ENCODE data around the gene SMAD2. TPM values are rescaled to one million over a fixed set of nuclear protein-coding genes. Genes with fewer than 3 reads are reported as not detected.

Gene SMAD2
- total and polyA plus RNA-seq, 4 donors = 11.8 to 31.3 (median 22.8) TPM

DNA sequence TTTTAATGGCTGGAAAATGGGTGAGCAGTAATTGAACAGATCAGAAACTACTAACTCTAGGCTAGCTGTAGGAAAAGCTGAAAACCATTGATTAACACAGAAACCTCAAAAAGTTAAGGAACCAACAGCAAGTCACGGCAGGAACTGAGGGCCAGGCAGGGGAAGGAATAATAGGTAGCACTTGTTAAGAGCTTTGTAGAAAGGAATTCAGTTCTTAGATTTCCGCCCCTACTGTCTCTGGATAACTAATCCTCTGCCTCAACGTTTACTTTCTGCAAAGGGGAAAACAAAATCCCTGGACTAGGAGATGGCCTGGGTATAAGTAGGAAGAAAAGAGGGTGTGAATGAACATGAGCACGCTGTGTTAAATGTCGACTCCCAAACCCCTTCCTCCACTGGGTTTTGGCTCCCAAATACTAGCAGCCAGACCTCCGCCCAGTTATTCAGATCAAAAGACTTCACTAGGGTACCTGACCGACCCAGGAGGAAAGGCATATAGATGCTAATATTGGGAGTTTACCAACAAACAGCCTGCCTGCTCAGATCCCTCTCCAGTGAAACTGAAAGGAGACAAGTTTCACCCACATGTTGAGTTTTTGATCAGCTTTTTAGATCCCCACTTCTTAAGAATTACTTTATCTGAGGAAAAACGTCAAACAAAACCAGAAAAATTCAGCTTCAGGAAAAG, 12.4 kb downstream of the SMAD2 start:
- Histone ChIP-seq H3K36me3 (ENCODE audit: control insufficient read depth in 4 of 4, insufficient read depth in 3 of 4, low read depth in 1 of 4, low read length in 3 of 4) (no peaks in the 10 kb centered on the region), H3K4me3 (ENCODE audit: low read depth in 1 of 3, low read length in 3 of 3) (no peak overlapping the region), H3K27ac (ENCODE audit: low read depth in 1 of 2, low read length in 2 of 2) (no peak overlapping the region), H3K4me1 (ENCODE audit: control insufficient read depth in 4 of 4, insufficient read depth in 4 of 4, low read length in 3 of 4) (peaks cover 2 to 9% (median 4%) of the 10 kb centered on the region in 4 donors), H3K27me3 (ENCODE audit: control insufficient read depth in 4 of 4, insufficient read depth in 4 of 4, low read length in 3 of 4) (no peaks in the 10 kb centered on the region), H3K9ac (ENCODE audit: low read depth in 1 of 2, low read length in 2 of 2) (no peak overlapping the region), H3K9me3 (ENCODE audit: control insufficient read depth in 4 of 4, low read length in 3 of 4) (no peaks in the 10 kb centered on the region)
- no peak for DNase-seq (ENCODE audit: low spot score)
- WGBS = 80% methylated on average over 8 of the region's 8 CpGs
- TF ChIP-seq RXRA (IDR thresholded peaks at IDR 0.05) = no peak
- TF ChIP-seq EGR1 (IDR thresholded peaks at IDR 0.05; ENCODE audit: low read depth in 2 of 2) = no peak
- TF ChIP-seq, protein P1, sequence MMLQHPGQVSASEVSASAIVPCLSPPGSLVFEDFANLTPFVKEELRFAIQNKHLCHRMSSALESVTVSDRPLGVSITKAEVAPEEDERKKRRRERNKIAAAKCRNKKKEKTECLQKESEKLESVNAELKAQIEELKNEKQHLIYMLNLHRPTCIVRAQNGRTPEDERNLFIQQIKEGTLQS (IDR thresholded peaks at IDR 0.05) = no peak
- no peak for TF ChIP-seq HNF4G (IDR thresholded peaks at IDR 0.05)
- TF ChIP-seq, protein P2, sequence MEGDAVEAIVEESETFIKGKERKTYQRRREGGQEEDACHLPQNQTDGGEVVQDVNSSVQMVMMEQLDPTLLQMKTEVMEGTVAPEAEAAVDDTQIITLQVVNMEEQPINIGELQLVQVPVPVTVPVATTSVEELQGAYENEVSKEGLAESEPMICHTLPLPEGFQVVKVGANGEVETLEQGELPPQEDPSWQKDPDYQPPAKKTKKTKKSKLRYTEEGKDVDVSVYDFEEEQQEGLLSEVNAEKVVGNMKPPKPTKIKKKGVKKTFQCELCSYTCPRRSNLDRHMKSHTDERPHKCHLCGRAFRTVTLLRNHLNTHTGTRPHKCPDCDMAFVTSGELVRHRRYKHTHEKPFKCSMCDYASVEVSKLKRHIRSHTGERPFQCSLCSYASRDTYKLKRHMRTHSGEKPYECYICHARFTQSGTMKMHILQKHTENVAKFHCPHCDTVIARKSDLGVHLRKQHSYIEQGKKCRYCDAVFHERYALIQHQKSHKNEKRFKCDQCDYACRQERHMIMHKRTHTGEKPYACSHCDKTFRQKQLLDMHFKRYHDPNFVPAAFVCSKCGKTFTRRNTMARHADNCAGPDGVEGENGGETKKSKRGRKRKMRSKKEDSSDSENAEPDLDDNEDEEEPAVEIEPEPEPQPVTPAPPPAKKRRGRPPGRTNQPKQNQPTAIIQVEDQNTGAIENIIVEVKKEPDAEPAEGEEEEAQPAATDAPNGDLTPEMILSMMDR (IDR thresholded peaks at IDR 0.05; ENCODE audit: low read depth, low read length, missing input control) = no peak
- TF ChIP-seq RAD21 (IDR thresholded peaks at IDR 0.05) = no peak
- TF ChIP-seq GABPA (IDR thresholded peaks at IDR 0.05 in 1 of 2, conservative IDR thresholded peaks at IDR 0.05 in 1 of 2) = no peak
- no peak for TF ChIP-seq NR2F2 (IDR thresholded peaks at IDR 0.05)
- TF ChIP-seq YY1 (IDR thresholded peaks at IDR 0.05) = no peak

DNA sequence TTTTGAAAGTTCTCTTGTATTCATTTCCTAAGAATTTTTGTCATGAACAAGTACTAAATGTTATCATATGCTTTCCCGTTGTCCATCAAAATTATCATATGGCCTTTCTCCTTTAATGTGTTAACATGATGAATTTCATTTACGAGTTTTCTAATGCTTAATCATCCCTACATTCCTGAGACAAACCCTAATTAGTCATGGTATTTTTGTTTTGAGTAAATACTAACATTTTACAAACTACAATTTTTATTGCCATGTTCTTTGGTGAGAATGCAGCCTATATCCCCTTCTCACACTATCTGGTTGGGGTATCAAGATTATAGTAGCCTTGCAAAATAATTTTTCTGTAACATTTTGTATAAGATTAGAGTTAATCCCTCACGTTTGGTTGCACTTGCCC, 14.5 kb downstream of the SMAD2 start:
- no peak overlapping the region for H3K9ac ChIP-seq (ENCODE audit: low read depth in 1 of 2, low read length in 2 of 2)
- peaks cover 9 to 23% (median 16%) of the 10 kb centered on the region in 4 donors for H3K4me1 ChIP-seq (ENCODE audit: control insufficient read depth in 4 of 4, insufficient read depth in 4 of 4, low read length in 3 of 4)
- H3K9me3 ChIP-seq (ENCODE audit: control insufficient read depth in 4 of 4, low read length in 3 of 4) = no peaks in the 10 kb centered on the region
- no peak overlapping the region for H3K4me3 ChIP-seq (ENCODE audit: low read depth in 1 of 3, low read length in 3 of 3)
- WGBS = 87% methylated on average over 3 of the region's 3 CpGs
- no peak overlapping the region for H3K27ac ChIP-seq (ENCODE audit: low read depth in 1 of 2, low read length in 2 of 2)
- TF ChIP-seq GABPA (IDR thresholded peaks at IDR 0.05 in 1 of 2, conservative IDR thresholded peaks at IDR 0.05 in 1 of 2) = no peak
- no peak for TF ChIP-seq FOXA2 (IDR thresholded peaks at IDR 0.05)
- no peak for TF ChIP-seq FOXA1 (IDR thresholded peaks at IDR 0.05)
- no peaks in the 10 kb centered on the region for H3K27me3 ChIP-seq (ENCODE audit: control insufficient read depth in 4 of 4, insufficient read depth in 4 of 4, low read length in 3 of 4)
- H3K36me3 ChIP-seq (ENCODE audit: control insufficient read depth in 4 of 4, insufficient read depth in 3 of 4, low read depth in 1 of 4, low read length in 3 of 4) = no peaks in the 10 kb centered on the region
- no peak for DNase-seq (ENCODE audit: low spot score)

DNA sequence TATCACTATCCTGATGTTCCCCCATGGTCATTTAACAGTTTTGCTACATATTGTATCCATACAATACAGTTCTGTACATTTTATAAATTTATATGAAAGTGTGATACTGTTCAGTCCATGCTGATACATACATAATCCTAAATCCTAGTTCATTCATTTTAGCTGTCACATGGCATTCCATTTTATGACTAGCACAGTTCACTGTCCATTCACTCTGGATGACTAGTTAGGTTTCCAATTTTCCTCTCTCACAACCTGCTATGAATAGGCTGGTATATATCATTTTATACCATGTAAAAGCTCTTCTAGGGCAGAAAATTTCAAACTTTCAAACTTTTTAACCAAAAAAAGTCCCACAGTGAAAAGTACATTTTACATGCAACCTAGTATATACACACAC, 15.2 kb downstream of the SMAD2 start:
- no peak overlapping the region for H3K9ac ChIP-seq (ENCODE audit: low read depth in 1 of 2, low read length in 2 of 2)
- H3K36me3 ChIP-seq (ENCODE audit: control insufficient read depth in 4 of 4, insufficient read depth in 3 of 4, low read depth in 1 of 4, low read length in 3 of 4) = no peaks in the 10 kb centered on the region
- no peaks in the 10 kb centered on the region for H3K9me3 ChIP-seq (ENCODE audit: control insufficient read depth in 4 of 4, low read length in 3 of 4)
- H3K4me1 ChIP-seq (ENCODE audit: control insufficient read depth in 4 of 4, insufficient read depth in 4 of 4, low read length in 3 of 4) = peaks cover 8 to 23% (median 16%) of the 10 kb centered on the region in 4 donors
- H3K4me3 ChIP-seq (ENCODE audit: low read depth in 1 of 3, low read length in 3 of 3) = no peak overlapping the region
- H3K27ac ChIP-seq (ENCODE audit: low read depth in 1 of 2, low read length in 2 of 2) = no peak overlapping the region
- no peaks in the 10 kb centered on the region for H3K27me3 ChIP-seq (ENCODE audit: control insufficient read depth in 4 of 4, insufficient read depth in 4 of 4, low read length in 3 of 4)
- no peak for DNase-seq (ENCODE audit: low spot score)
- TF ChIP-seq RAD21 (IDR thresholded peaks at IDR 0.05) = no peak
- TF ChIP-seq, protein P3, sequence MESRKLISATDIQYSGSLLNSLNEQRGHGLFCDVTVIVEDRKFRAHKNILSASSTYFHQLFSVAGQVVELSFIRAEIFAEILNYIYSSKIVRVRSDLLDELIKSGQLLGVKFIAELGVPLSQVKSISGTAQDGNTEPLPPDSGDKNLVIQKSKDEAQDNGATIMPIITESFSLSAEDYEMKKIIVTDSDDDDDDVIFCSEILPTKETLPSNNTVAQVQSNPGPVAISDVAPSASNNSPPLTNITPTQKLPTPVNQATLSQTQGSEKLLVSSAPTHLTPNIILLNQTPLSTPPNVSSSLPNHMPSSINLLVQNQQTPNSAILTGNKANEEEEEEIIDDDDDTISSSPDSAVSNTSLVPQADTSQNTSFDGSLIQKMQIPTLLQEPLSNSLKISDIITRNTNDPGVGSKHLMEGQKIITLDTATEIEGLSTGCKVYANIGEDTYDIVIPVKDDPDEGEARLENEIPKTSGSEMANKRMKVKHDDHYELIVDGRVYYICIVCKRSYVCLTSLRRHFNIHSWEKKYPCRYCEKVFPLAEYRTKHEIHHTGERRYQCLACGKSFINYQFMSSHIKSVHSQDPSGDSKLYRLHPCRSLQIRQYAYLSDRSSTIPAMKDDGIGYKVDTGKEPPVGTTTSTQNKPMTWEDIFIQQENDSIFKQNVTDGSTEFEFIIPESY (IDR thresholded peaks at IDR 0.05) = no peak
- TF ChIP-seq EGR1 (IDR thresholded peaks at IDR 0.05; ENCODE audit: low read depth in 2 of 2) = no peak
- no peak for TF ChIP-seq FOXA2 (IDR thresholded peaks at IDR 0.05)
- no peak for TF ChIP-seq NR2F2 (IDR thresholded peaks at IDR 0.05)
- no peak for TF ChIP-seq TAF1 (conservative IDR thresholded peaks at IDR 0.05)
- TF ChIP-seq, protein P4, sequence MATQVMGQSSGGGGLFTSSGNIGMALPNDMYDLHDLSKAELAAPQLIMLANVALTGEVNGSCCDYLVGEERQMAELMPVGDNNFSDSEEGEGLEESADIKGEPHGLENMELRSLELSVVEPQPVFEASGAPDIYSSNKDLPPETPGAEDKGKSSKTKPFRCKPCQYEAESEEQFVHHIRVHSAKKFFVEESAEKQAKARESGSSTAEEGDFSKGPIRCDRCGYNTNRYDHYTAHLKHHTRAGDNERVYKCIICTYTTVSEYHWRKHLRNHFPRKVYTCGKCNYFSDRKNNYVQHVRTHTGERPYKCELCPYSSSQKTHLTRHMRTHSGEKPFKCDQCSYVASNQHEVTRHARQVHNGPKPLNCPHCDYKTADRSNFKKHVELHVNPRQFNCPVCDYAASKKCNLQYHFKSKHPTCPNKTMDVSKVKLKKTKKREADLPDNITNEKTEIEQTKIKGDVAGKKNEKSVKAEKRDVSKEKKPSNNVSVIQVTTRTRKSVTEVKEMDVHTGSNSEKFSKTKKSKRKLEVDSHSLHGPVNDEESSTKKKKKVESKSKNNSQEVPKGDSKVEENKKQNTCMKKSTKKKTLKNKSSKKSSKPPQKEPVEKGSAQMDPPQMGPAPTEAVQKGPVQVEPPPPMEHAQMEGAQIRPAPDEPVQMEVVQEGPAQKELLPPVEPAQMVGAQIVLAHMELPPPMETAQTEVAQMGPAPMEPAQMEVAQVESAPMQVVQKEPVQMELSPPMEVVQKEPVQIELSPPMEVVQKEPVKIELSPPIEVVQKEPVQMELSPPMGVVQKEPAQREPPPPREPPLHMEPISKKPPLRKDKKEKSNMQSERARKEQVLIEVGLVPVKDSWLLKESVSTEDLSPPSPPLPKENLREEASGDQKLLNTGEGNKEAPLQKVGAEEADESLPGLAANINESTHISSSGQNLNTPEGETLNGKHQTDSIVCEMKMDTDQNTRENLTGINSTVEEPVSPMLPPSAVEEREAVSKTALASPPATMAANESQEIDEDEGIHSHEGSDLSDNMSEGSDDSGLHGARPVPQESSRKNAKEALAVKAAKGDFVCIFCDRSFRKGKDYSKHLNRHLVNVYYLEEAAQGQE (IDR thresholded peaks at IDR 0.05) = no peak
- no peak for TF ChIP-seq JUND (IDR thresholded peaks at IDR 0.05)
- no peak for TF ChIP-seq RXRA (IDR thresholded peaks at IDR 0.05)
- TF ChIP-seq, protein P1 (IDR thresholded peaks at IDR 0.05) = no peak
- TF ChIP-seq YY1 (IDR thresholded peaks at IDR 0.05) = no peak
- TF ChIP-seq, protein P2 (IDR thresholded peaks at IDR 0.05; ENCODE audit: low read depth, low read length, missing input control) = no peak
- no peak for TF ChIP-seq HNF4G (IDR thresholded peaks at IDR 0.05)
- TF ChIP-seq HNF4A (conservative IDR thresholded peaks at IDR 0.05) = no peak

Measured in liver (tissue), 9 donors.